ENCODE results near the gene NF2.
"Not testable (repeated sequence)": the region's sequence is repeated elsewhere in the genome, so short reads cannot be mapped to it uniquely, and the experiment has no call there.

The NF2 gene

GRCh38 chr22:29603358-29604075 lies at the start of gene NF2:
NF2 (plus strand) TSS chr22:29603633; CDS start chr22:29603999, 366 bp downstream.
- ATAC-seq: peak; percentile 97
- no peaks in the 10 kb centered on the region for H3K9me3 Mint-ChIP-seq
- H3K36me3 Mint-ChIP-seq (ENCODE audit: low read depth): peaks cover 16% of the 10 kb centered on the region
- peak within 1 kb of the TSS; percentile 92 for H3K4me3 Mint-ChIP-seq
- peak within 1 kb of the TSS; percentile 89 for H3K27ac Mint-ChIP-seq
- DNase-seq: peak; percentile 97
- peaks cover 34% of the 10 kb centered on the region for H3K4me1 Mint-ChIP-seq
- no peaks in the 10 kb centered on the region for H3K27me3 Mint-ChIP-seq

DNA sequence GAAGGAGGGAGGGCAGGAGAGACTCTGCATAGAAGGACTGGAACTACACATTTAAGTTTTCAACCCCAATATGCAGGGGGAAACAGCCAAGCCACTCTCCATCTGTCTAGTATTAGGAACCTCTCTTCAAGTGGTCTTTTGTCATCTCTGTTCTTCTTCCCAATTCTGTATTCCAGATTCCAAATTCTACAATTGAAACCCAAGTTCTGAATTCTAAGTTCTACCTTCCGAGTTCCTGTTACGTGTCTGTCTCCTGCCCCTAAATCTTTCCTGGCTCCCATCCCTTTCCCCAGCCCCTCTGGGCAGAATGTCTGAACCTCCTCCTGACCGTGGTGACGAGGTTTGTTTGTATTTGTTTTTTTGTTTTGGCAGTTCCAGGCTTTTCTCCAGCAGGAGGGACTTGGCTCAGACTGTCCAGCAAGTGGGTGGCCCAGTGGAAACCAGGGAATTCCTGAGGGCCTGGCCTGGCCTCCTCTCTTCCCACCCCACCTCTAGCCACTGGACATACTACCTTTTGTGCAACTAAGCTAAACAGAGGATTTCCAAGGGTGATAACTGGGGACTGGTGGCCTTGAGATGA lies 48.3 kb upstream of the NF2 start:
- Mint-ChIP-seq H3K9me3 (no peaks in the 10 kb centered on the region), H3K4me3 (peak overlapping the region; percentile 95), H3K27ac (no peak overlapping the region)

GRCh38 chr22:29559030-29559429 lies 44.4 kb upstream of the NF2 start:
- no peaks in the 10 kb centered on the region for H3K27me3 Mint-ChIP-seq
- H3K4me1 Mint-ChIP-seq: peaks cover 2% of the 10 kb centered on the region
- no peaks in the 10 kb centered on the region for H3K9me3 Mint-ChIP-seq
- peaks cover 11% of the 10 kb centered on the region for H3K36me3 Mint-ChIP-seq (ENCODE audit: low read depth)
- DNase-seq (no peak), ATAC-seq (no peak)
- H3K27ac Mint-ChIP-seq: no peak overlapping the region
- no peak overlapping the region for H3K4me3 Mint-ChIP-seq

More for the DNA sequence above, 48.3 kb upstream of the NF2 start:
- Mint-ChIP-seq H3K27me3 (no peaks in the 10 kb centered on the region), H3K36me3 (ENCODE audit: low read depth) (peaks cover 17% of the 10 kb centered on the region), H3K4me1 (peaks cover 14% of the 10 kb centered on the region)
- ATAC-seq (no peak), DNase-seq (no peak)

GRCh38 chr22:29559853-29560252 lies 43.6 kb upstream of the NF2 start:
- H3K27me3 Mint-ChIP-seq: no peaks in the 10 kb centered on the region
- peaks cover 11% of the 10 kb centered on the region for H3K36me3 Mint-ChIP-seq (ENCODE audit: low read depth)
- no peak overlapping the region for H3K4me3 Mint-ChIP-seq
- DNase-seq: no peak
- H3K27ac Mint-ChIP-seq: no peak overlapping the region
- H3K4me1 Mint-ChIP-seq: no peaks in the 10 kb centered on the region
- no peak for ATAC-seq
- H3K9me3 Mint-ChIP-seq: no peaks in the 10 kb centered on the region

DNA sequence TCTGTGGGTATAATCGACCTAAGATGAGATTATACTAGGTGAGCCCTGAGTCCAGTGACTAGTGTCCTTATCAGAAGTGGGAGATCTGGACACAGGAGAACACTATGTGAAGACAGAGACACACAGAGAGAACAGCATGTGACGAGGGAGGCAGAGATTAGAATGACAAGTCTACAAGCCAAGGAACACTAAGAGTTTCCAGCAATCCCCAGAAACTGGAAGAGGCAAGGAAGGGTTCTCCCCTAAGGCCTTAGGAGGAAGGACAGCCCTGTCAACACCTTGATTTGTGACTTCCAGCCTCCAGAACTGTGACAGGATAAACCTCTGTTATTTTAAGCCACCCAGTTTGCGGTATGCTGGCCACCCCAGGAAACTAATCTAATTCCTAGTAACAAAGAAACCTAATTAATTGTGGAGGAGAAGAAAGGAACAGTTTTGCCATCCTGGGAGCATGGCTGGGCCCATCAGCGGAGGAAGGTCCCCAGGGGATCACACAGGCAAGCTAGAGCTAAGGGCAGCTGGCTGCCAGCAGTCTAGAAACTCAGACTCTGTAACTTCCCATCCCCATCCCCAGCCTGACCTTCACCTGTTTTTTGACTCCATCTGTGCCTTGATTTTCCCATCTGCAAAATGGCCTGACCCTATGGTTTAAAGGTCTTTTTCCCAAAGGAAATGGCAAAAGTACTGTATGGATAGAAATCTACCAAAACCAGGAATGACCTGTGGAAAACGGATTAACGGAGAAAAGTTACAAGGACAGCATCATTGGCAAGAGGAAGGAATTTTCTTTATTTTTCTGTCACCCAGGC lies 39.6 kb upstream of the NF2 start:
- peaks cover 15% of the 10 kb centered on the region for H3K36me3 Mint-ChIP-seq (ENCODE audit: low read depth)
- no peak overlapping the region for H3K27ac Mint-ChIP-seq
- no peak for ATAC-seq
- no peaks in the 10 kb centered on the region for H3K4me1 Mint-ChIP-seq
- no peaks in the 10 kb centered on the region for H3K27me3 Mint-ChIP-seq
- no peak for DNase-seq
- H3K9me3 Mint-ChIP-seq: no peaks in the 10 kb centered on the region
- H3K4me3 Mint-ChIP-seq: no peak overlapping the region

GRCh38 chr22:29566513-29566912 lies 36.9 kb upstream of the NF2 start:
- H3K27ac Mint-ChIP-seq; DNase-seq; H3K9me3 Mint-ChIP-seq; H3K4me1 Mint-ChIP-seq; H3K4me3 Mint-ChIP-seq; ATAC-seq; H3K27me3 Mint-ChIP-seq; H3K36me3 Mint-ChIP-seq (ENCODE audit: low read depth): not testable (repeated sequence)

GRCh38 chr22:29567338-29567737 lies 36.1 kb upstream of the NF2 start:
- no peaks in the 10 kb centered on the region for H3K4me1 Mint-ChIP-seq
- DNase-seq: no peak
- peaks cover 8% of the 10 kb centered on the region for H3K36me3 Mint-ChIP-seq (ENCODE audit: low read depth)
- no peak overlapping the region for H3K4me3 Mint-ChIP-seq
- ATAC-seq: no peak
- H3K27me3 Mint-ChIP-seq: no peaks in the 10 kb centered on the region
- no peak overlapping the region for H3K27ac Mint-ChIP-seq
- H3K9me3 Mint-ChIP-seq: no peaks in the 10 kb centered on the region

GRCh38 chr22:29569011-29569678 lies 34.3 kb upstream of the NF2 start:
- Mint-ChIP-seq H3K36me3 (ENCODE audit: low read depth) (peaks cover 8% of the 10 kb centered on the region), H3K27me3 (no peaks in the 10 kb centered on the region), H3K9me3 (no peaks in the 10 kb centered on the region), H3K4me3 (no peak overlapping the region), H3K27ac (no peak overlapping the region), H3K4me1 (no peaks in the 10 kb centered on the region)
- DNase-seq: no peak
- no peak for ATAC-seq

DNA sequence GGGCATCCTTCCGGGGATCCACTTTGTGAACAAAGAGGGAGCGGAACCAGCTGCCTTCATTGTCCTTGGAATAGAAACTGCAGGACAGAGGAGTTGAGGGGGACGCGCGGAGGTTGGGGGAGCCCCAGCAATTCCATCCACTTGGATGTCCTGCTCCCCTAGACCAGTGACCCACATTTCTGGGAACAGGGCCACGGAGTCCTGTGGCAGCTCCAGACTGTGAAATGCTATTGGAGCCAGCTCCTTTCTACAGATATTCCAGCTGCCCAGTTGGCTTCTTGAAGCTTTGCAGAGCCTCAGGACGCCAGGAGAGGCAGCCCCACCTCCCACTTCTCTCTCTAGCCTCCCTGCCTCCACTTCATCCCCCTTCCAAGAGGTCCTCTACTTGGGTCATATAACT lies 33.0 kb upstream of the NF2 start:
- Mint-ChIP-seq H3K4me3 (no peak overlapping the region), H3K27me3 (no peaks in the 10 kb centered on the region), H3K27ac (no peak overlapping the region), H3K4me1 (no peaks in the 10 kb centered on the region), H3K36me3 (ENCODE audit: low read depth) (peaks cover 8% of the 10 kb centered on the region), H3K9me3 (no peaks in the 10 kb centered on the region)
- DNase-seq (no peak), ATAC-seq (no peak)

GRCh38 chr22:29570912-29571549 lies 32.4 kb upstream of the NF2 start:
- no peak for DNase-seq
- Mint-ChIP-seq H3K4me1 (no peaks in the 10 kb centered on the region), H3K36me3 (ENCODE audit: low read depth) (peaks cover 8% of the 10 kb centered on the region), H3K27me3 (no peaks in the 10 kb centered on the region), H3K27ac (no peak overlapping the region), H3K4me3 (no peak overlapping the region), H3K9me3 (no peaks in the 10 kb centered on the region)
- ATAC-seq: no peak

- Mint-ChIP-seq H3K4me3 (no peak overlapping the region), H3K9me3 (no peaks in the 10 kb centered on the region), H3K36me3 (ENCODE audit: low read depth) (no peaks in the 10 kb centered on the region), H3K4me1 (peaks cover 2% of the 10 kb centered on the region), H3K27ac (no peak overlapping the region), H3K27me3 (no peaks in the 10 kb centered on the region)
- ATAC-seq: no peak
- no peak for DNase-seq
These were observed 28.5 kb upstream of the NF2 start for GRCh38 chr22:29574762-29575450.

DNA sequence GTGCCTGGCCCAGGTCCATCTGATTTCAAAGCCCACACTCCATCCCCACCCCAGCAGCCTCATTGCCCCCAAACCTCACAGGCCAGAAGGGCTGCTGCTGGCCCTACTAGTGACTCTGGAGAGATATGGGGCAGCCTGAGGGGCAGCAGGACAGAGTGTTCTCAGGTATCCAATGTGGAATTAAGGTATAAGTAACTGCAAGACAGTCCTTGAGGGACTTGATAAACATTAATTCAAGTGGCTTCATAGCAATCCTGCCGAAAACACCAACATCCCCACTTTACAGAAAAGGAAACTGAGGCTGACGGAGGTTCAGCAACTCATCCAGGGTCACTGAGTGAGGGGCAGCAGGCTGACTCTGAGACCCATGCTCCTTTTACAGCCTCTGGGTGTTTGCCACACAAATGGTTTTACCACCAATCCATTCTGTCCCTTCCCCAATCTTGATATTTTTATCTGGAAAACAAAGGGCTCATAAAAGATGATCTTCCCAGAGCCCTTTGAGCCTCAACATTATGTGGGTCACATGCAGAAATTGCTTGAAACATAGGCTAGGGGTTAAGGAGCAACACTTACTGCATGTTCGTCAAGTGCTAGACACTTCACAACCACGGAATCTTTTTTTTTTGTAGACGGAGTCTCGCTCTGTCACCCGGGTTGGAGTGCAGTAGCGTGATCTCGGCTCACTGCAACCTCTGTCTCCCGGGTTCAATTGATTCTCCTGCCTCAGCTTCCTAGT lies 24.8 kb upstream of the NF2 start:
- no peaks in the 10 kb centered on the region for H3K9me3 Mint-ChIP-seq
- no peaks in the 10 kb centered on the region for H3K27me3 Mint-ChIP-seq
- DNase-seq: no peak
- no peak for ATAC-seq
- no peak overlapping the region for H3K27ac Mint-ChIP-seq
- H3K4me1 Mint-ChIP-seq: peaks cover 14% of the 10 kb centered on the region
- no peaks in the 10 kb centered on the region for H3K36me3 Mint-ChIP-seq (ENCODE audit: low read depth)
- H3K4me3 Mint-ChIP-seq: no peak overlapping the region

GRCh38 chr22:29580200-29580810 lies 23.1 kb upstream of the NF2 start:
- DNase-seq: peak; percentile 5
- Mint-ChIP-seq H3K27ac (peak overlapping the region; percentile 89), H3K4me3 (peak overlapping the region; percentile 88), H3K4me1 (peaks cover 14% of the 10 kb centered on the region), H3K9me3 (no peaks in the 10 kb centered on the region), H3K36me3 (ENCODE audit: low read depth) (no peaks in the 10 kb centered on the region), H3K27me3 (no peaks in the 10 kb centered on the region)
- peak; percentile 35 for ATAC-seq
